GM18498 (cell line): ENCODE measurements around the gene MAN2B2.
"Not testable (repeated sequence)": the region's sequence is repeated elsewhere in the genome, so short reads cannot be mapped to it uniquely, and the experiment has no call there.

Source experiments
- ATAC-seq: cut with Tn5 transposase; IDR thresholded peaks from one replicate; pipeline ENCODE4 v1.9.1; 2021; ENCODE audit warnings: mild to moderate bottlenecking, moderate library complexity; ENCODE audit not compliant: unreplicated experiment

Gene MAN2B2

GRCh38 chr4:6663596-6664393 lies 88.8 kb downstream of the MAN2B2 start:
- no peak for ATAC-seq

DNA sequence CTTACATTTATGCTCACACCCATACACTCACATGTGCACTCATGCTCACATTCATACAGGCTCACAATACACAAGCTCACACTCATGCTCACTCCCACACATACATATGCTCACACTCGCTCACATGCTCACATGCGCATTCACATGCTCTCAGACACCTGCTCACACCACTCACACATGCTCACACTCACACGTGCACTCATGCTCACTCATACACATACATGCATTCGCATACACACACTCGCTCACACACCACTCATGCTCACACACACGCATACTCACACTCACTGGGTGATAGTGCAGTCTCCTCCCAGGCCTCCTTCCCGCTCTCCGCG lies 90.3 kb downstream of the MAN2B2 start:
- ATAC-seq, result no peak

- ATAC-seq, result no peak
Measured at GRCh38 chr4:6668391-6668790, 93.4 kb downstream of the MAN2B2 start.

- no peak for ATAC-seq
Measured at GRCh38 chr4:6671648-6672047, 96.7 kb downstream of the MAN2B2 start.

- no peak for ATAC-seq
Measured at GRCh38 chr4:6672131-6672530, 97.1 kb downstream of the MAN2B2 start.

DNA sequence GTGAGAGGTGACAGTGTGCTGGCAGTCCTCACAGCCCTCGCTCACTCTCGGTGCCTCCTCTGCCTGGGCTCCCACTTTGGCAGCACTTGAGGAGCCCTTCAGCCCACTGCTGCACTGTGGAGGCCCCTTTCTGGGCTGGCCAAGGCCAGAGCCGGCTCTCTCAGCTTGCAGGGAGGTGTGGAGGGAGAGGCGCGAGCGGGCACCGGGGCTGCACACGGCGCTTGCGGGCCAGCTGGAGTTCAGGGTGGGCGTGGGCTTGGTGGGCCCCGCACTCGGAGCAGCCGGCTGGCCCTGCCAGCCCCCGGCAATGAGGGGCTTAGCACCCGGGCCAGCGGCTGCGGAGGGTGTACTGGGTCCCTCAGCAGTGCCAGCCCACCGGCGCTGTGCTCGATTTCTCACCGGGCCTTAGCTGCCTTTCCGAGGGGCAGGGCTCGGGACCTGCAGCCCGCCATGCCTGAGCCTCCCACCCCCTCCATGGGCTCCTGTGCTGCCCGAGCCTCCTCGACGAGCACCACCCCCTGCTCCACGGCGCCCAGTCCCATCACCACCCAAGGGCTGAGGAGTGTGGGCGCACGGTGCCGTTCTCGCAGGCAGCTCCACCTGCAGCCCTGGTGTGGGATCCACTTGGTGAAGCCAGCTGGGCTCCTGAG lies 97.7 kb downstream of the MAN2B2 start:
- not testable (repeated sequence) for ATAC-seq
